SH-SY5Y (cell line): Measurements from ENCODE around the gene PCK2.

Source experiments
- GATA2 ChIP-seq: IDR thresholded peaks from 2 replicates; pipeline ENCODE4 v1.6.1; 2011; ENCODE audit warnings: mild to moderate bottlenecking, low read depth, low read length
- GATA3 ChIP-seq: IDR thresholded peaks from 2 replicates; pipeline ENCODE4 v1.6.1; 2011; ENCODE audit warnings: low read depth, mild to moderate bottlenecking, low read length, moderate library complexity

PCK2 gene

DNA sequence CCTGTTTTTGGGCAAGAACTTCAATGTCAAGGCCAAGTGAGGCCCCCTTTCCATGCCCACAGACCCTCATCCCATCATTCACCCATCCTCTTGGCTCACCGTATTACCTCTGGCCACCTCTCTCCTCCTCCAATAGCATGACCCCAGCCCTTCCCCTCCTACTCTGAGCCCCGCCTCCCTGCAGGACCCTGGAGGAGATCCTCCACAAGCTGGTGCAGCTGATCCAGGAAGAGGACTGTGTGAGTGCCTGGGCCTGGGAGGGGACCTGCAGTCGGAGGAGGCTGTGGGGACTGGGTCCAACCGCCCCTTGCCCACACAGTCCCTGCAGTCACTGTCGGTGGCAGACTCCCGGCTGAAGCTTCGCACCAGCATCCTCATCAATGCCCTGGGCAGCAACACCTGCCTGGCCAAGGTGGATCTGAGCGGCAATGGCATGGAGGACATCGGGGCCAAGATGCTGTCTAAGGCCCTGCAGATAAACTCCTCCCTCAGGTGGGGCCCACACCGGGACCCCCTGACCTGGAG, 35.1 kb upstream of the PCK2 start:
- TF ChIP-seq GATA2, result no peak
- TF ChIP-seq GATA3, result no peak

DNA sequence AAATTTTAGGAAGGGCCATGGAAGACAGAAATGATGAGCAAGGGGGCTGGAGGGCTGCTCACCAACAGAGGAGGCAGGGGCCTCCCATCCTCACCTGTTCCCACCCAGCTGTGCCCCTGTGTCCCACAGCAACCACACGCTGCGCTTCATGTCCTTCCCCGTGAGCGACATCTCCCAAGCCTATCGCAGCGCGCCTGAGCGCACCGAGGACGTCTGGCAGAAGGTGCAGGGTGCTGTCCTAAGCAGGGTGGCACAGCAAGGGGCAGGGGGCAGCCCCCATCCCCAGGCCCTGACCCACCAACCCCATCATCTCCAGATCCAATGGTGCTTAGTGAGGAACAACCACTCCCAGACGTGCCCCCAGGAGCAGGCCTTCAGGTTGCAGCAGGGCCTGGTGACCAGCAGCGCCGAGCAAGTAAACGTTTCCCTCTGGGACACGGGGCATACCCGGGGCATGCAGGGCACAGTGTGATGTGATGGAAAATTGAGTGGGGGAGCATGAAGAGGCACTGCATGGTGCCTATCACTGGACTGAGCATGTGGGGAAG, 34.2 kb upstream of the PCK2 start:
- no peak for TF ChIP-seq GATA2
- no peak for TF ChIP-seq GATA3

DNA sequence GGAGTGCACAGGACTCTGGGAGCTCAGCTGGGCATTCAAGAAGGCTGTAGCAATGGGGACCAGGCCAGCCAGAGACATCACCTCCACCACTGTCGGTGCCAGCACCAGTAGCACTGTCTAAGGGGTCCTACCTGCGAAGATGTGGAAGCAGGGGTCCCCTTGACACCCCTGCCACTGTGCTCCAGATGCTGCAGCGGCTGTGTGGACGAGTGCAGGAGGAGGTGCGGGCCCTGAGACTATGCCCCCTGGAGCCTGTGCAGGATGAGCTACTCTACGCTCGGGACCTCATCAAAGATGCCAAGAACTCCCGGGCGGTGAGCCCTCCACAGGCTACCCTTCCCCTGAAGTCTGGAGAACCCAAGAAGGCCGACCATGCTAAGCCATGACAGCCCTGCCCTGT, 33.7 kb upstream of the PCK2 start:
- TF ChIP-seq GATA2 (no peak), GATA3 (no peak)

DNA sequence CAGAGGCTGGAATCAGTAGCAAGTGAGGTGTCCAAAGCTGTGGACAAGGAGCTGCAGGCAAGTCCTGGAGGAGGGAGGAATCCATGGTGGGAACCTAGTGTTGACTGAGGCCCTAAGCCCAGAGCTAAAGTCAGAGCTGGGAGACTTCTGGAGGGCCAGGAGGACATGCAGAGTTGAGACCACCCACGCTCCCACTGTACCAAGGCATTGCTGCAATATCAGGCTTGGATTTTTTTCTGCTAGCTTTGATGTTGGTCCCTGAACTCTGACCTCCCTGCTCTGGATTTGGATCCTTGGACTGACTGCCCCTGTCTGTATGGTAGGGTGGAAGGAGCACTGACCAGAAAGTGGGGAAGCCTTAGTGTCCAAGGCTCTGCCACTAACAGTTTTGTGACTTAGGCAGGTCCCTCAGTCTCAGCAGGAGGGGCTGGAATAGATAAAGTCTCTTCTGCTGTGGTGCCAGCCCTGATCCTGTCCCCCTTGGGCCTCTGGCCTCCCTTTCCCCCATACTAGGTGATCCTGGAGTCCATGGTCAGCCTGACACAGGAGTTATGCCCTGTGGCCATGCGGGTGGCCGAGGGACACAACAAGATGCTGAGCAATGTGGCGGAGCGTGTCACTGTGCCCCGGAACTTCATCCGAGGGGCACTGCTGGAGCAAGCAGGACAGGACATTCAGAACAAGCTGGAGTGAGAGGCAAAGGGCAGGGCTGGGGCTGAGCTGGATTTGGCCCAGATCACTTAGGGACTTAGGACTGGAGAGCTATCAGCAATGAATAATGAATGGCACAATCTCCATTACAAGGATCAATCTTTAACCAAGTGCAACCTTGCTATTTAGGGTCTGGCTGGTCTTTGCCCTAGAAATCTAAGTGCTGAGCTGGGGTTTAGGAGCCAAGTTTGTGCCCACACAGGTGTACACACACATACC, 32.9 kb upstream of the PCK2 start:
- no peak for TF ChIP-seq GATA2

DNA sequence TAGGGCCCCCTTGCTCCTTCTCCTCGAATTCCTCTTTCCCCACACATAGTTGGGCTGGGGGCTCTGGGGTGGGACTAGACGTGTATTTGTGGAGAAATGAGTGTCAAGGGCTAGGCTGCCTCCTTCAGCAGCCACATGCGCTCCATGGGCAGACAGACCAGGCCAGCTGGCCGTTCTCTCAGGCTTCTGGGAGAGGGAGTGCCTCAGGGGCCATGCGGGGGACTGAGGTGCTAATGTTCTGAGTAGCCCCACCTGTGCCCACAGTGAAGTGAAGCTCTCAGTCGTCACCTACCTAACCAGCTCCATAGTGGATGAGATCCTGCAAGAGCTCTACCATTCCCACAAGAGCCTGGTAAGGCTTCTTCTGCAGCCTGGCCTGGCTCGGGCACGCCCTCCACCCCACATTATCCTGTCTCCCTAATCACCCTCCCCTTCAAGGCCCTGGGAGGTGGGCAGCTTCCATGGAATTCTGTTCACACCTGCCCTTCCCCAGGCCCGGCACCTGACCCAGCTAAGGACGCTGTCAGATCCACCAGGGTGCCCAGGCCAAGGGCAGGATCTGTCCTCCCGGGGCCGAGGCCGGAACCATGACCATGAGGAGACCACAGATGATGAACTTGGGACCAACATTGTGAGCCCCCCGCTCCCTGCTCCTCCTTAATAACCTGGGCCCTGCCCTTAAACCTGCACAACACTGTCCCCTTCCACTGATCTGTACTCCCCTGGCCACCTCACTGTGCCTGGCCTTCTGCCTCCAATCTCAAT, 31.7 kb upstream of the PCK2 start:
- TF ChIP-seq GATA2 (no peak), GATA3 (no peak)

DNA sequence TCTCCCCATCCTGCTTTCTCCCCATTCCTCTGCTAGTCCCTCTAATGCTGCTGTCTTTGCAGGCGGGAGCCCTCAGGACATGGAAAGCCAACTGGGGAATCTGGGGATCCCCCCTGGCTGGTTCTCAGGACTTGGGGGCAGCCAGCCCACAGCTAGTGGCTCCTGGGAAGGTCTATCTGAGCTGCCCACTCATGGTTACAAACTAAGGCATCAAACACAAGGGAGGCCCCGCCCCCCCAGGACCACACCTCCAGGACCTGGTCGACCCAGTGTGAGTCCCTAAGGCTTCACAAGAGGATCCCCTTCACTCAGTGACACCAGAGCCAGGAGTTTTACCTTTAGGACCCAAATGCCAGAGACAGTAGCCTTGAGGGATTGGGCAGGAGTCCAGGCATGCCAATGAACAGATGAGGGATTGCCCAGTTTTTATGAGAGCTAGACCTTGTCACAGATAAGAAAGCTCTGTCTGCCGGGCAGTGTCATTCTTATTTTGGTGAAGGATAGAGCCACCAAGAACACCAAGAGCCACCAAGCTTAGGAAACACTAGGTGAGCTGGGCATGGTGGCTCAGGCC, 30.8 kb upstream of the PCK2 start:
- TF ChIP-seq GATA2, result no peak
- TF ChIP-seq GATA3, result no peak

DNA sequence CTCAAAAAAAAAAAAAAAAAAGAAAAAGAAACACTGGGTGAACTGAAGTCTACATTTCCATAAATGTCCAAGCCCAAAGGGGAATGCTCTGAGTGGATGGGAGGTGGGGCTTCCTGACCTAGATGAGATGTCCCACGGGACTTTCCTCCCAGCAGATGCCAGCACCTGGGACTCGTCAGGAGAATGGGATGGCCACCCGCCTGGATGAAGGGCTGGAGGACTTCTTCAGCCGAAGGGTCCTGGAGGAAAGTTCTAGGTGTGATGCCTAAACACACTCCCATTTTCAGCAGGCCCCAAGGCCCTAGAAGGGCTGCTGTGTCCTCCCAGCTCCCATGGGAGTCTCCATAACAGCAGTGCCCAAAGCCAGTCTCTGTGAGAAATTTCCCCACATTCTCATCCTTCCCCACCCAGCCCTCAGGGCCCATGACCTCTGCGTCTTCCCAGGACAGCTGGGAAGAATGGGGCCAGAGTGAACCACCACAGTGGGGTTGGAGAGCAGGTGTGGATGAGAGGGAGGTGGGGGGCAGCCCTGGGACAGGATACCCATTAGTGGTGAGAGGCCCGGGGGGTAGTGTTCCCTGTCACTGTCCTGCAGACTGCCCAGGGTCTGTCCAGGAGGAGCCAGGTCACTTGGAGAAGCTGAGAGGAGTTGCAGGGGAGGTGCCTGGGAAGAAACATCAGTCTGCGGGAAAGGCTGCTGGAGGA, 29.9 kb upstream of the PCK2 start:
- TF ChIP-seq GATA2 (no peak), GATA3 (no peak)

DNA sequence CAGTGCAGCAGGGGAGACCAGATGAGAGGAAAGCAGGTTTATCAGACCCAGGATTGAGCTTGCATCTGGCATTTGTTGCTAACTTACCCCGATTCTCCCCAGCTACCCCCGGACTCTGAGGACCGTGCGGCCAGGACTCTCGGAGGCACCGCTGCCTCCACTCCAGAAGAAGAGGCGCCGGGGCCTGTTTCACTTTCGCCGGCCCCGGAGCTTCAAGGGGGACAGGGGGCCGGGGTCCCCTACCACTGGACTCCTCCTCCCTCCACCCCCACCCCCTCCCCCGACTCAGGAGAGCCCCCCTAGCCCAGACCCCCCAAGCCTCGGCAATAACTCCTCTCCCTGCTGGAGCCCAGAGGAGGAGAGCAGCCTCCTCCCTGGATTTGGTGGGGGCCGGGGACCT, 29.3 kb upstream of the PCK2 start:
- TF ChIP-seq GATA2, result no peak
- no peak for TF ChIP-seq GATA3

DNA sequence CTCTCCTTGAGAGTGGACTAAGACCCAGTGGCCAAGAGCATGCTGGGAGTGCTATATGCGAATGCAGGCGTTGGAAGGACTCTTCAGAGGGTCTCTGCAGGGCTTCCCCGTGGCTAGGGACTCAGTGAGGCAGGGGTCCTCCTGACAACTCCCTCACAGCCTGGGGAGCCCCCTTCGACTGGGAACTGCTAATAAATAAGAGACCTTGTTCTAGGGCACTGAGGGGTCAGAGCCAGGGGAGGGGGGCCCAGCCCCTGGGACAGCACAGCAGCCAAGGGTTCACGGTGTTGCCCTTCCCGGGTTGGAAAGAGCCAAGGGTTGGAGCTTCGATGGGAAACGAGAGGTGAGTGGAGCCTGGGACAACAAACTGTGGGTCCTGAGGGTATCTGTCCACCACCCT, 28.7 kb upstream of the PCK2 start:
- TF ChIP-seq GATA3 (no peak), GATA2 (no peak)

DNA sequence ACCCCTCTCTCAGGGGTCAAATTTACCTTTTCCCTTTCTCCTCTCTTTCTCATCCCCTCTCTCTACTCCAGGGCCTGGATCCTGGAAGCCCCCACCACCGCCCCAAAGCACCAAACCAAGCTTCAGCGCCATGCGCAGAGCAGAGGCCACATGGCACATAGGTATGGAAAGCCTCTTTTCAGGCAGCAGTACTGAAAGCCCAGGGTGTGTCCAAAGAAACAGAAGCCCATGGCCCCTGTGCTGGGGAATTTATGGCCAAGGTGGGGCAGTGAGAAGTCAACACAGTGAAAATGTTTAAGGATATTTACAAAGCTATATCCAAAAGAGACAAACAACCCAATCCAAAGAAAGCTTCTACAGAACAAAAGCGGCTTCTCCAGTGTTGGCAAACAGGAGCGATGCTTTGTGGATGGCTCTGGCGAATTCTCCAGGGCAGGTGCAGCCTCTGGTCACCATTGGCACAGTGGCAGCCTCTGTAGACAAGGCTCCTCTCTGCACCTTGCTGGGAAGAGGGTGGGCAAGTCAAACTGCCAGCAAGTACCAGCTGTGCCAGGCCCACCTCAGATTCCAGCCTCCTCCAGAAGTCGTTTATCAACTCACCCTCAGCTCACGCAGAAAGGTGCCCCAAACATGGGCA, 27.5 kb upstream of the PCK2 start:
- no peak for TF ChIP-seq GATA3
- no peak for TF ChIP-seq GATA2

DNA sequence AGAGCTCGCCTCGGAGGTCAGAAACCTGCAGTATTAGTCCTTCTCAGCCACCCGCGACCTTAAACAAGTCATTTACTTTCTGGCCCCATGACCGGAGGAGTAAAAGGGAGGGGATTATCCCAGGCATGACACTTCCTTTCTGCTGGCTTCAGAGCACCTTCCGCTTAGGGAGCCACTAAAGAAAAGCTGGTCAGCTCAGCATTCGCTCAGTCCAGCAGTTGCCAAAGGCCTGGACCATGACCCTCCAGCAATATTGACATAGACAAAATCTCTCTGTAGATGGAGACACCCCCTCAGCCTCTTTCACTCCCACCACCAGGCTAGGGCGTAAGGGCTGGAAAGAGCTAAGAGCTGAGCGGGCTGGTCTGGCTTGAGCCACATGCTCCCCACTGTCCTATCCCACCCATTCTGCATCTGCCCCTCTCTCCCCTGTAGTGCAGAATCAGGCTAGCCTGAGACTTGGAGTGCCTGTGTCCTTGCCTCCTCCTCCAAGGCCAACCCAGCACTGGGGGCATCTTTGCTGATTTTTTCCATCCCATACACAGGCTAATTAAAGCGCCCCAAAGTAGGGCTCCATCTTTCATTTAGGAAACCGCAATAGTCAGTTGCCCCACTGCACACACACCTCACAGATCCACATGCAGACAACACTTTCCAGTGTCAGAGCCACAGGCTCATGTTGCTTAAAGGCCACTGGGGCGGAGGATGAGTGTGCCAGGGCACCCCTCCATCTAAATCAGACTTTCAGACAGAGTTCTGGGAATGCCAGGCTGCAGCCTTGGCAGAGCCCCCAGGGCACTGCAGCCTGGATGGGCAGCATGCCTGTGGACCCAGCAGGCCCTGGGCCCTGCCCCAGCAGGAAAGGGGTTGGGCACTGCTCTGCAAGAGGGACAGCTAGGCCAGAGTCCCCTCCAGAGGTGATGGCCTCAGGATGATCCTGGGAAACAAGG, 26.7 kb upstream of the PCK2 start:
- TF ChIP-seq GATA2, result no peak

DNA sequence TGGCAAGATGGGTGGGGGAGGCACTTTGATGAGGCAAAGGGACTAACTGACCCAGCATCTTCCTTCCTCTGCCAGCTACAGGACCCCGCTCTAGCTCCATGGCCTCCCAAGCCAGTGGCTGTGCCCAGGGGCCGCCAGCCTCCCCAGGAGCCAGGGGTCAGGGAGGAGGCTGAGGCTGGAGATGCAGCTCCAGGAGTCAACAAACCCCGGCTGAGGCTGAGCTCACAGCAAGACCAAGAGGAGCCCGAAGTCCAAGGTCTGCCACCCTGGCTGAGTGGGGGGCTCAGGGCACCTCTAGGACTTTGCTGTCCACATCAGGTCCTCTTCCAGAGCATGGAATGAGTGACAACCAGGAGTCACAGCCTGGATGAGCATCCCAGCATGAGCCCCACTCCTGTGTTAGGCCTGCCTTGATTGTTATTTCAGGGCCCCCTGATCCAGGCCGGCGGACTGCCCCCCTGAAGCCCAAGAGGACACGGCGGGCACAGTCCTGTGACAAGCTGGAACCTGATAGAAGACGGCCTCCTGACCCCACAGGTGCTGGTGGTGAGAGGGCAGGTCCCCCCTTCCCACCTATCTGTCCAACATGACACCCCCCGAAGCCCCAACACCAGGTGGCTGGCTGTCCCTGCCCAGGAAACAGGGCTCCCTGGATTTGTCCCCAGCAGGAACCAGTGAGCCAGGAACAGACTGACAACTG, 25.2 kb upstream of the PCK2 start:
- no peak for TF ChIP-seq GATA3
- no peak for TF ChIP-seq GATA2

DNA sequence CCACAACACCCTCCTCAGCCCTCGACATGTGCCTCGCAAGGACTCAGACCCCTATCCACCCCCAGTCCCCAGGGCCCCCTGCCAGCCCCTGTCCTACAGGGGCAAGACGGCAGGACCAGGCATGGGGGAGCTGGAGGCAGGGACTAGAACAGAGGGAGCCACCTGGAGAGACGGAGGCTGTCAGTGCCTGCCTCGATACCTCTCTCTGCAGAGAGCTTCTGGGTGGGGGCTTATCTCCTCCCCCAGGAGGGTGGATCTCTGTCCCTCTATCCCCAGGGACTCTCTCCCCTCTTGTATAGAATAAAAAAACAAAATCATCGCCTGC, 24.7 kb upstream of the PCK2 start:
- TF ChIP-seq GATA3, result no peak
- TF ChIP-seq GATA2, result no peak
